Hepatocyte (in vitro differentiated cells): ENCODE measurements around the gene FBLN2.

Source experiments
- EZH2 ChIP-seq: fragments of 200-600 bp; sonication (generic); IDR thresholded peaks from 2 replicates; pipeline ENCODE4 v1.6.1; 2016; ENCODE audit warnings: antibody characterized with exemption, mild to moderate bottlenecking, borderline replicate concordance
- TF ChIP-seq, protein P1 (sequence below): fragments of 200-600 bp; sonication (generic); IDR thresholded peaks from 2 replicates; pipeline ENCODE4 v1.5.1; 2016; ENCODE audit warnings: antibody characterized with exemption, mild to moderate bottlenecking; ENCODE audit not compliant: poor library complexity

DNA sequence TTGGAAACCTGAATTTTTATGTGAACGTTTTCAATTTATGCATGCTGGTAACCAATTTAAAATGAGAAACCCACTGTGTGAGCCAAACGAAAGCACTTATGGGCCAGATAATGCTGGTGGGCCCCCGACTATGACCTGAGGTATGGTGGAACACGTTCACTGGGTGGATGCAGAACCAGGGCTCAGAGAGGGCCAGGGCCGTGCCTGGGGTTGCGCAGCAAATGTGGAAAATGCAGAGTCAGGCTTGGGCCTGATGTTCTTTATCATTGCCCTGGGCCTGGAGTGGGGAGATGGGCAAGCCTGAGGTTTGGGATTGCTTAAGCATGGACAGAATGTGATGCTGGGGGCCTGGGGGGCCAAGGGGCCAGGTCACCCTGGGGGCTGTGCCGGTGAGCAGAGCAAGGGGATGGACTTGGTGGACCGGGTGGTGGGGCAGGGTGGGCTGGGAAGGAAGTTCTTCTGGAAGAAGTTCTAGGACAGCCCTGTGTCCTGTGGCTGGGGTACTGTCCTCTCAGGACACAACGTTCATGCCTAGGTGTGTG lies 17.9 kb downstream of the FBLN2 start:
- TF ChIP-seq EZH2 = no peak
- TF ChIP-seq, protein P1, sequence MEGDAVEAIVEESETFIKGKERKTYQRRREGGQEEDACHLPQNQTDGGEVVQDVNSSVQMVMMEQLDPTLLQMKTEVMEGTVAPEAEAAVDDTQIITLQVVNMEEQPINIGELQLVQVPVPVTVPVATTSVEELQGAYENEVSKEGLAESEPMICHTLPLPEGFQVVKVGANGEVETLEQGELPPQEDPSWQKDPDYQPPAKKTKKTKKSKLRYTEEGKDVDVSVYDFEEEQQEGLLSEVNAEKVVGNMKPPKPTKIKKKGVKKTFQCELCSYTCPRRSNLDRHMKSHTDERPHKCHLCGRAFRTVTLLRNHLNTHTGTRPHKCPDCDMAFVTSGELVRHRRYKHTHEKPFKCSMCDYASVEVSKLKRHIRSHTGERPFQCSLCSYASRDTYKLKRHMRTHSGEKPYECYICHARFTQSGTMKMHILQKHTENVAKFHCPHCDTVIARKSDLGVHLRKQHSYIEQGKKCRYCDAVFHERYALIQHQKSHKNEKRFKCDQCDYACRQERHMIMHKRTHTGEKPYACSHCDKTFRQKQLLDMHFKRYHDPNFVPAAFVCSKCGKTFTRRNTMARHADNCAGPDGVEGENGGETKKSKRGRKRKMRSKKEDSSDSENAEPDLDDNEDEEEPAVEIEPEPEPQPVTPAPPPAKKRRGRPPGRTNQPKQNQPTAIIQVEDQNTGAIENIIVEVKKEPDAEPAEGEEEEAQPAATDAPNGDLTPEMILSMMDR = no peak
